GM12878 (cell line): ENCODE data around the gene ZNF385C.
A peak's percentile ranks its signal among the peaks of the same experiment; 100 is the strongest.

Experiments used
- CBFB ChIP-seq: IDR thresholded peaks from 2 replicates; pipeline ENCODE4 v1.6.1; 2016; ENCODE audit warnings: antibody characterized with exemption, low read depth
- HDAC6 ChIP-seq: fragments of 200-600 bp; sonication (generic); IDR thresholded peaks from one replicate; pipeline ENCODE4 v1.8.0; 2017; ENCODE audit warnings: antibody characterized with exemption; ENCODE audit not compliant: unreplicated experiment
- NR2F1 ChIP-seq: fragments of 450-650 bp; conservative IDR thresholded peaks from 2 replicates; pipeline ENCODE4 v1.6.1; 2017; ENCODE audit warnings: mild to moderate bottlenecking
- PML ChIP-seq: IDR thresholded peaks from 2 replicates; pipeline ENCODE4 v1.6.1; 2012; ENCODE audit warnings: low read length, inconsistent platforms
- POLR2A ChIP-seq: IDR thresholded peaks from 2 replicates; pipeline ENCODE4 v1.6.1; 2011; ENCODE audit warnings: low read depth, mild to moderate bottlenecking, low read length
- POLR2AphosphoS5 ChIP-seq: IDR thresholded peaks from 2 replicates; pipeline ENCODE4 v1.6.1; 2011; ENCODE audit warnings: mild to moderate bottlenecking, low read length, inconsistent platforms
- SIN3A ChIP-seq: IDR thresholded peaks from 2 replicates; pipeline ENCODE4 v1.6.1; 2012; ENCODE audit warnings: low read depth, low read length, improper control_type of control experiment
- SP1 ChIP-seq: IDR thresholded peaks from one replicate; pipeline ENCODE4 v1.6.1; 2011; ENCODE audit warnings: low read depth, low read length
- TCF12 ChIP-seq: IDR thresholded peaks from 2 replicates; pipeline ENCODE4 v1.6.1; 2011; ENCODE audit warnings: low read depth, mild to moderate bottlenecking, low read length
- TF ChIP-seq, protein P1 (sequence below): fragments of 450-650 bp; IDR thresholded peaks from 2 replicates; pipeline ENCODE4 v1.6.1; 2016; ENCODE audit warnings: mild to moderate bottlenecking
- TF ChIP-seq, protein P2 (sequence below): IDR thresholded peaks from 2 replicates; pipeline ENCODE4 v1.6.1; 2012; ENCODE audit warnings: low read depth, low read length, improper control_type of control experiment

DNA sequence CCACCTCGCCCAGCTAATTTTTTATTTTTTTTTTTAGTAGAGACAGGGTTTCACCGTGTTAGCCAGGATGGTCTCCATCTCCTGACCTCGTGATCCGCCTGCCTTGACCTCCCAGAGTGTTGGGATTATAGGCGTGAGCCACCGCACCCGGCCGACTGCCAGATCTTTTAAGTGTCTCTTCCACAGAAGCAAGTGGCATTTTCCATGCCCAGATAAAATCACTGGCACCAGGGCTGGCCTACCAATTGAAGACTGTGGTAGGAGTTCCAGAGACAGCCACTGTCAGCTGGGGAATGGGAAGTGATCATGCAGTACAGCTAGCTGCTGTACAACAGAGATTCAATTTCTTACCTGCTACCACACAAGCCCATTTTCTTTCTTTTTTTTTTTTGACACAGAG is 113.8 kb downstream of the ZNF385C start:
- TF ChIP-seq, protein P1, sequence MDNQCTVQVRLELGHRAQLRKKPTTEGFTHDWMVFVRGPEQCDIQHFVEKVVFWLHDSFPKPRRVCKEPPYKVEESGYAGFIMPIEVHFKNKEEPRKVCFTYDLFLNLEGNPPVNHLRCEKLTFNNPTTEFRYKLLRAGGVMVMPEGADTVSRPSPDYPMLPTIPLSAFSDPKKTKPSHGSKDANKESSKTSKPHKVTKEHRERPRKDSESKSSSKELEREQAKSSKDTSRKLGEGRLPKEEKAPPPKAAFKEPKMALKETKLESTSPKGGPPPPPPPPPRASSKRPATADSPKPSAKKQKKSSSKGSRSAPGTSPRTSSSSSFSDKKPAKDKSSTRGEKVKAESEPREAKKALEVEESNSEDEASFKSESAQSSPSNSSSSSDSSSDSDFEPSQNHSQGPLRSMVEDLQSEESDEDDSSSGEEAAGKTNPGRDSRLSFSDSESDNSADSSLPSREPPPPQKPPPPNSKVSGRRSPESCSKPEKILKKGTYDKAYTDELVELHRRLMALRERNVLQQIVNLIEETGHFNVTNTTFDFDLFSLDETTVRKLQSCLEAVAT: no peak
- TF ChIP-seq CBFB (no peak), SP1 (no peak), TCF12 (no peak), HDAC6 (no peak), POLR2AphosphoS5 (no peak), PML (no peak), SIN3A (no peak), NR2F1 (no peak), POLR2A (peak; percentile 31; the same call in 1 of the 2 replicates)
- TF ChIP-seq, protein P2, sequence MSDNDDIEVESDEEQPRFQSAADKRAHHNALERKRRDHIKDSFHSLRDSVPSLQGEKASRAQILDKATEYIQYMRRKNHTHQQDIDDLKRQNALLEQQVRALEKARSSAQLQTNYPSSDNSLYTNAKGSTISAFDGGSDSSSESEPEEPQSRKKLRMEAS: no peak
